Smooth muscle cell (in vitro differentiated cells): ENCODE results near the gene HOXD13. TPM values are rescaled to one million over a fixed set of nuclear protein-coding genes. Genes with fewer than 3 reads are reported as not detected.

Experiments
- DNase-seq: peaks from one replicate; lab custom pipeline; 2025; ENCODE audit not compliant: unreplicated experiment; lab: John Stamatoyannopoulos, UW
- H2AFZ ChIP-seq: fragments of 200-600 bp; sonication (generic); 2 replicates; pipeline ENCODE4 v1.6.0; 2016; ENCODE audit warnings: antibody characterized with exemption, low read depth, mild to moderate bottlenecking
- H3F3A ChIP-seq: fragments of 200-600 bp; sonication (generic); 2 replicates; pipeline ENCODE4 v1.6.0; 2017; ENCODE audit warnings: antibody characterized with exemption, low read depth
- H3K27ac ChIP-seq: fragments of 200-600 bp; sonication (generic); 2 replicates; pipeline ENCODE4 v1.5.1; 2016; ENCODE audit warnings: low read depth, mild to moderate bottlenecking
- H3K27me3 ChIP-seq: fragments of 200-600 bp; sonication (generic); 2 replicates; pipeline ENCODE4 v1.6.1; 2016; ENCODE audit warnings: low read depth, mild to moderate bottlenecking
- H3K36me3 ChIP-seq: fragments of 200-600 bp; sonication (generic); 2 replicates; pipeline ENCODE4 v1.5.1; 2016; ENCODE audit warnings: low read depth
- H3K4me1 ChIP-seq: fragments of 200-600 bp; sonication (generic); 2 replicates; pipeline ENCODE4 v1.5.1; 2016; ENCODE audit warnings: low read depth
- H3K4me2 ChIP-seq: fragments of 200-600 bp; sonication (generic); 2 replicates; pipeline ENCODE4 v1.6.0; 2016; ENCODE audit warnings: mild to moderate bottlenecking
- H3K4me3 ChIP-seq: fragments of 200-600 bp; sonication (generic); 2 replicates; pipeline ENCODE4 v1.5.1; 2016; ENCODE audit warnings: mild to moderate bottlenecking
- H3K79me2 ChIP-seq: fragments of 200-600 bp; sonication (generic); 2 replicates; pipeline ENCODE4 v1.6.0; 2016; ENCODE audit warnings: low read depth, mild to moderate bottlenecking
- H3K9ac ChIP-seq: fragments of 200-600 bp; sonication (generic); 2 replicates; pipeline ENCODE4 v1.6.0; 2016; ENCODE audit warnings: low read depth
- H3K9me3 ChIP-seq: fragments of 200-600 bp; sonication (generic); replicated peaks from 2 replicates; pipeline ENCODE4 v1.5.1; 2016; ENCODE audit warnings: low read depth
- H4K20me1 ChIP-seq: fragments of 200-600 bp; sonication (generic); 2 replicates; pipeline ENCODE4 v1.6.0; 2016; ENCODE audit warnings: low read depth
- CTCF ChIP-seq: fragments of 200-600 bp; sonication (generic); IDR thresholded peaks from 2 replicates; pipeline ENCODE4 v1.5.1; 2017; ENCODE audit warnings: borderline replicate concordance, mild to moderate bottlenecking, antibody characterized with exemption; ENCODE audit not compliant: insufficient read depth, poor library complexity, severe bottlenecking
- WGBS: methylation state at CpG from one replicate; pipeline ENCODE4 v1.1.7; 2016; ENCODE audit warnings: low lambda C conversion rate; 5-methylcytosine and 5-hydroxymethylcytosine counted together
- polyA plus RNA-seq: library from polyadenylated mRNA; unstranded; fragments of >200 nt; fragmentation: Nextera tagmentation; extraction: Ambion mirVana; gene quantifications from 2 replicates; pipeline ENCODE4 v1.2.1, GENCODE V29; 2016
- total RNA-seq: library from RNA; depleted of rRNA; stranded (reverse); fragments of >200 nt; gene quantifications from 2 replicates; pipeline ENCODE4 v1.2.3, GENCODE V29; 2014

HOXD13 gene
- total RNA-seq (0.31 and 1.9 TPM in 2 replicates), polyA plus RNA-seq (0.45 and 1.9 TPM in 2 replicates)

- Histone ChIP-seq H2AFZ (peak within 1 kb of the TSS; percentile 14), H3K79me2 (no peaks in the 10 kb centered on the region), H3K9ac (no peak within 1 kb of the TSS), H3F3A (no peaks in the 10 kb centered on the region), H4K20me1 (no peaks in the 10 kb centered on the region), H3K4me1 (peaks cover 5% of the 10 kb centered on the region), H3K4me2 (peak within 1 kb of the TSS; percentile 80), H3K36me3 (no peaks in the 10 kb centered on the region), H3K9me3 (no peaks in the 10 kb centered on the region), H3K4me3 (peak within 1 kb of the TSS; percentile 58), H3K27me3 (peaks cover 100% of the 10 kb centered on the region), H3K27ac (no peak within 1 kb of the TSS)
- no peak for DNase-seq
- no peak for TF ChIP-seq CTCF
- WGBS, result 2% methylated on average over 43 of the region's 95 CpGs
Measured at GRCh38 chr2:176092270-176093144, at the start of gene HOXD13. TSS of gene HOXD13 (plus strand) at chr2:176092721. CDS start at chr2:176092891, 170 bp downstream.

- Histone ChIP-seq H3F3A (no peaks in the 10 kb centered on the region), H3K9me3 (no peaks in the 10 kb centered on the region), H3K36me3 (no peaks in the 10 kb centered on the region), H3K27me3 (peaks cover 17% of the 10 kb centered on the region), H4K20me1 (no peaks in the 10 kb centered on the region), H2AFZ (no peak overlapping the region), H3K4me1 (no peaks in the 10 kb centered on the region), H3K79me2 (no peaks in the 10 kb centered on the region), H3K4me2 (no peak overlapping the region), H3K9ac (no peak overlapping the region), H3K4me3 (no peak overlapping the region), H3K27ac (no peak overlapping the region)
- 67% methylated on average over 1 of the region's 1 CpG for WGBS
- no peak for TF ChIP-seq CTCF
- DNase-seq, result no peak
Measured at GRCh38 chr2:176056406-176056805, 36.1 kb upstream of the HOXD13 start.

GRCh38 chr2:176063958-176064357, 28.6 kb upstream of the HOXD13 start:
- Histone ChIP-seq H3K4me1 (peaks cover 15% of the 10 kb centered on the region), H3K4me2 (no peak overlapping the region), H3K27ac (no peak overlapping the region), H3F3A (no peaks in the 10 kb centered on the region), H3K4me3 (no peak overlapping the region), H3K27me3 (peaks cover 78% of the 10 kb centered on the region), H3K36me3 (no peaks in the 10 kb centered on the region), H4K20me1 (no peaks in the 10 kb centered on the region), H3K9me3 (no peaks in the 10 kb centered on the region), H3K79me2 (no peaks in the 10 kb centered on the region), H3K9ac (no peak overlapping the region), H2AFZ (no peak overlapping the region)
- 32% methylated on average over 2 of the region's 2 CpGs for WGBS
- no peak for DNase-seq
- TF ChIP-seq CTCF, result no peak
